Forelimb muscle (tissue), 1 donor: Measurements from ENCODE around the gene GDPD3. TPM values are rescaled to one million over a fixed set of nuclear protein-coding genes. Genes with fewer than 3 reads are reported as not detected.
A peak's percentile ranks its signal among the peaks of the same experiment; 100 is the strongest.

Experiments
- DNase-seq: peaks from one replicate; pipeline ENCODE4 v3.0.0-alpha.2; 2013; ENCODE audit warnings: low read depth
- polyA plus RNA-seq: library from polyadenylated mRNA; unstranded; fragments of 120-200 nt; gene quantifications from one replicate; pipeline ENCODE4 v1.2.1, GENCODE V29; 2013; ENCODE audit not compliant: insufficient read length

Gene GDPD3
- polyA plus RNA-seq, 1 donor: 5.4 TPM

DNA sequence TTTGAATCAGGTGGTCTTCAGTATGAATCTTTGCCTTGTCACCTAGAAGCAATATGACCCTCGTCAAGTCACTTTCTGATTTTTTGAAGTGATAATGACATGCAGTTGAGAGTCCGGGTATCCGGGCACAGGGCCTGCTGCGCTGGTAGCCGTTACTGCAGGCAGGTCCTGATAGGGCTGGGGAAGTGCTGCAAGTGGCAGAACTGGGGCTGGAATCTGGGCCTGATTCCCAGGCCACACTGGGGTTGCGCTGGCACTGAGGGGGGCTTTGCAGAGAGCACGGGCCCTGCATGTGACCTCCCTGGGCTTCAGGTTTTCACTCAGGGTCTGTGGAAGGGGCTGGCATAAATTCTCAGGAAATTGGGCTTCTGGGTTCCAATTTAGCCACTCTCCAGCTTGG lies 34.6 kb downstream of the GDPD3 start:
- DNase-seq: no peak

DNA sequence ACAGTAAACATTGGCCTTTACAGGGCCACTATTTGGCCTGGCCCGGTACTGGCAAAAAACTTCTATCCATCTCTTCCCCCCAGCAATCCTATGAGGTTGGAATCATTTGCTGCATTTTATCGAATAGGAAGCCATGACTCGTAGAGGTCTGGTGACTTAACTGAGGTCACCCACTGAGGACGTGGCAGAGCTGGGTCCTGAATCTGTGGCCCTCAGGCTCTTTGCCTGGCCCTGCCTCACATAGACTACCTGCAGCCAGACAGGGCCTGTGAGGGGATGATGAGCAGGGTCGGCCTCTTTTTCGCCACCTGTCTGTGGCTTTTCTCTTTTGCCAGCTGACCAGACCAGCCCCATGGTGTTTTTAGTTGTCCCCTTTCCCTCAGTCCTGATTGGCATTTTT lies 35.7 kb downstream of the GDPD3 start:
- no peak for DNase-seq

DNA sequence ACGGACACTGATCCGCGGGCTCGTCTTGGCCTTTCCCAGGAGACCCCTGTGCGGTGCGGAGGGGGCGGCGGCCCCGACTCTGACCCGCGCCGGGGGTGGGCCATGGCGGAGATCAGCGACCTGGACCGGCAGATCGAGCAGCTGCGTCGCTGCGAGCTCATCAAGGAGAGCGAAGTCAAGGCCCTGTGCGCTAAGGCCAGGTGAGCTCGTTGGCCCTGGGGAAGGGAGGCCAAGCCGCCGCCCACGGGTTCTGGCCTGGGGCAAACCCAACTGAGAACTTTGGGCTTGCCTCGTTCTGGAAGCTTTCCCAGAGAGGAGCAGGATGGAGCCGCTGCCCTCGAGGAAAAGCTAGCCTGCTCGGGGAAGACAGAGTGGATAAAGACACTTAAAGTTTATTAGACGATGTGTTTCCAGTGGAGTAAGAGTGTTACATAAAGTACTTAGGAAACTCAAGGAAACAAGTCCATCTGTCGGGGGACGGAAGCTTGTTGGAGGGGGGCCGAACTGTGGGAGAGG lies 37.0 kb downstream of the GDPD3 start:
- DNase-seq: no peak

DNA sequence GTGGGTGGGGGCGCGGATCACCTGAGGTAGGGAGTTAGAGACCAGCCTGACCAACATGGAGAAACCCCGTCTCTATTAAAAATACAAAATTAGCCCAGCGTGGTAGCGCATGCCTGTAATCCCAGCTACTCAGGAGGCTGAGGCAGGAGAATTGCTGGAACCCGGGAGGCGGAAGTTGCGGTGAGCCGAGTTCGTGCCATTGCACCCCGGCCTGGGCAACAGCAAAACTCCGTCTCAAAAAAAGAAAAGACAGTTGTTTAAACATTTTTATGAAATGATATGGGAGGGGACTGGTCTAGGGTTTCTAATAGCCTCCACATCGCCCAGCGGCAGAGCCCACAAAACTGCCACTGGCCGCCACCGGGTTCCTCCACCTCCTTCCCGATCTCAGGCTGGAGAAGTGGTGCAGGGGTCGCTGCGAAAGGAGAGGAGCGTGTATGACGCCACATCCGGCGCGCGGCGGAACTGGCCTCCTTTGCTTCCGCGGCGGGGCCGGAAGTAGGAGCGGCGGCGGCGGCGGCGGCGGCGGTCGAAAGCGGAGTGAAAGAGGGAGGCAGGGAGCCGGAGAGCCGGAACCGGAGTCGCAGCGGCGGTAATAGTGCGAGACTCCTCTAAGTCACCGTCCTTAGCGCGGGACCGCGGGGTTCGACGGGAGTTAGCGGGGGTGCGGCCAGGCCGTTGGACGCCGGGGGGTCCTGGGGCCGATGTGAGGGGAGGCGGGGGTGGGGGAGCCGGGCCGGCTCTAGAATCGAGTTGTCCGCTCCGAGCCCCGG lies 37.6 kb downstream of the GDPD3 start, which contains the start of gene PPP4C:
TSS of gene PPP4C (plus strand) at position 492 of the 773 bp plus-strand sequence. CDS start 384 bp downstream, outside the sequence.
- peak; percentile 66 for DNase-seq

DNA sequence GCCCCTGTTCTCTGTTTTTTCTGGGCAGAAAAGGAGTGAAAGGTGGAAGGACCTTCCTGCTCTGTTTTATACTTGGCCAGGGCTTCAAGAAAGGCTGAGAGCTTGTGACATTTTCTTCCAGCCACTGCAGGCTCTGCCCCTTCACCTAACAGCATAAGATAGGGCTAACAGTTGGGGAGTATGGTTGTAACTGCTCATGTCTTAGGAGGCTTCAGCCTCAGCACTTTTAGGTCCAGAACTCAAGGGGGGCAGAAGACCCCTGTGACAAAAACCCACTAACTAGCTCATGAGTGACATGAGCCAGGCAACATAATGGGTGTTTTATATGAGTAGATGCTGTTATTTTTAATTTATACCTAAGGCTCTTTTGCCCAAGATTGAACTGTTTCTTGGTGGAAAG lies 42.8 kb downstream of the GDPD3 start:
- no peak for DNase-seq

DNA sequence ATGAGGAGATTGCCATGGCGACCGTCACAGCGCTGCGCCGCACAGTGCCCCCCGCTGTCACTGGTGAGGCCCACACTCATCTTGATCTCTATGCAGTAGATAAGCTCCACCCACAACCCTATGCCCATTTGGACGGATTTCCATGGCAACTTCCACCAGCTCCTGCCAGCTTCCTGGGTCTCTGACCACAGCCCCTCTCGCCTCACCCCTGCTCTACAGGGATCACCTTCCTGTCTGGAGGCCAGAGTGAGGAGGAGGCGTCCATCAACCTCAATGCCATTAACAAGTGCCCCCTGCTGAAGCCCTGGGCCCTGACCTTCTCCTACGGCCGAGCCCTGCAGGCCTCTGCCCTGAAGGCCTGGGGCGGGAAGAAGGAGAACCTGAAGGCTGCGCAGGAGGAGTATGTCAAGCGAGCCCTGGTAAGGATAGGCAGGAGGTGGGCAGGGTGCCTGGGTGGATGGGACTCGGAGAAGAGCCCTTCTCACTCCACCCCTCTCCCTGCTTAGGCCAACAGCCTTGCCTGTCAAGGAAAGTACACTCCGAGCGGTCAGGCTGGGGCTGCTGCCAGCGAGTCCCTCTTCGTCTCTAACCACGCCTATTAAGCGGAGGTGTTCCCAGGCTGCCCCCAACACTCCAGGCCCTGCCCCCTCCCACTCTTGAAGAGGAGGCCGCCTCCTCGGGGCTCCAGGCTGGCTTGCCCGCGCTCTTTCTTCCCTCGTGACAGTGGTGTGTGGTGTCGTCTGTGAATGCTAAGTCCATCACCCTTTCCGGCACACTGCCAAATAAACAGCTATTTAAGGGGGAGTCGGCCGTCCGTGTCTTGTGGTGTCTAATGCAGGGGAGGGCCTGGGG lies 43.5 kb downstream of the GDPD3 start:
- DNase-seq: no peak

DNA sequence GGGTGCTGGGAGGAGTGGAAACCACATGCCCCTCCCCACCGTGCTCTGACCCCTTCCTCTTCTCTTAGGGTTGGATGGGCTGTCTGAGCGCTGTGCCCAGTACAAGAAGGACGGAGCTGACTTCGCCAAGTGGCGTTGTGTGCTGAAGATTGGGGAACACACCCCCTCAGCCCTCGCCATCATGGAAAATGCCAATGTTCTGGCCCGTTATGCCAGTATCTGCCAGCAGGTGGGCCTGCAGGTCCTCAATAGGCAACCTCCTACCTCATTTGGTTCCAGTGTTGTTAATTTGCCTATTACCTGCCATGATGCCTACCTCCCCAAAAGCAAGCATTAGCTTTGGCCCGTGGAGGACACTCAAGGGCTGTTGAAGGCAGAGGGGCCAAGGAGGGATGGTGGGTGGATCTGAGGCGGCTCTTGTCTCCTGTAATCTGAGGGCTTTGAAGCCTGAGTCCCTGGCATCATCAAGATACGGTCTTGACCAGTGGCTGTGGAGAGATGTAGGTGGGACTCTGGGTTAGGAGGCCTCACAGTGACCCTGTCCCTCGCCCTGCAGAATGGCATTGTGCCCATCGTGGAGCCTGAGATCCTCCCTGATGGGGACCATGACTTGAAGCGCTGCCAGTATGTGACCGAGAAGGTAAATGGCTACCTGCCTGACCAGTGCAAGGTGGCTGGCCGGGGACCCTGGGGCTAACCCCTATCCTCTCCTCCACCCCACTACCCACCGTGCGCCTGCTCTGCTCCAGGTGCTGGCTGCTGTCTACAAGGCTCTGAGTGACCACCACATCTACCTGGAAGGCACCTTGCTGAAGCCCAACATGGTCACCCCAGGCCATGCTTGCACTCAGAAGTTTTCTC lies 44.4 kb downstream of the GDPD3 start:
- DNase-seq: no peak

DNA sequence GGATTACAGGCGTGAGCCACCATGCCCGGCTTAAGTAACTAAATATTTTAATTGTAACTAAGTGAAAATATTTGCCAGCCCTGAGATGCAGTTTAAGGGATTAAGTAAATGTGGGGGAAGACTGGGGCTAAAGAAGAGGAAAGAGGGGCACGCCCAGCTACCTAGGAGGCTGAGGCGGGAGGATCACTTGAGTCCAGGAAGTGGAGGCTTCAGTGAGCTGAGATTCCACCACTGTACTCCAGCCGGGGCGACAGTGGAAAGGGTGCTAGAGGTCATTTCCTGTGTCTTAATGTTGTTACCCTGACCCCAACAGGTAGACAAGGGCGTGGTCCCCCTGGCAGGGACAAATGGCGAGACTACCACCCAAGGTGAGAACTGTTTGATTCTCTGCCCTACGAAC lies 45.0 kb downstream of the GDPD3 start:
- no peak for DNase-seq

DNA sequence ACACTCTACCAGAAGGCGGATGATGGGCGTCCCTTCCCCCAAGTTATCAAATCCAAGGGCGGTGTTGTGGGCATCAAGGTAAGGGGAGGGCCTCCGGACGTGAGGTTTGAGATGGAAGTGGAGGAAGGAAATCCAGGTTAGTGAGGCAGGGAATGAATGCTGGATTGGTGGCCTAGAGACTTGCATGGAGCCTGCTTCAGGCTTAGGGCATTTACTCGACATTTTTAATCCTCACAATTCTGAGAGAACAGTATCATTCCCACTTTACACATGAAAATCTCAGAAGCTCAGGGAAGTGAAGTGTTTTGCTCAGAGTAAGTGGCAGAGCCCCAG lies 45.8 kb downstream of the GDPD3 start:
- DNase-seq: no peak

DNA sequence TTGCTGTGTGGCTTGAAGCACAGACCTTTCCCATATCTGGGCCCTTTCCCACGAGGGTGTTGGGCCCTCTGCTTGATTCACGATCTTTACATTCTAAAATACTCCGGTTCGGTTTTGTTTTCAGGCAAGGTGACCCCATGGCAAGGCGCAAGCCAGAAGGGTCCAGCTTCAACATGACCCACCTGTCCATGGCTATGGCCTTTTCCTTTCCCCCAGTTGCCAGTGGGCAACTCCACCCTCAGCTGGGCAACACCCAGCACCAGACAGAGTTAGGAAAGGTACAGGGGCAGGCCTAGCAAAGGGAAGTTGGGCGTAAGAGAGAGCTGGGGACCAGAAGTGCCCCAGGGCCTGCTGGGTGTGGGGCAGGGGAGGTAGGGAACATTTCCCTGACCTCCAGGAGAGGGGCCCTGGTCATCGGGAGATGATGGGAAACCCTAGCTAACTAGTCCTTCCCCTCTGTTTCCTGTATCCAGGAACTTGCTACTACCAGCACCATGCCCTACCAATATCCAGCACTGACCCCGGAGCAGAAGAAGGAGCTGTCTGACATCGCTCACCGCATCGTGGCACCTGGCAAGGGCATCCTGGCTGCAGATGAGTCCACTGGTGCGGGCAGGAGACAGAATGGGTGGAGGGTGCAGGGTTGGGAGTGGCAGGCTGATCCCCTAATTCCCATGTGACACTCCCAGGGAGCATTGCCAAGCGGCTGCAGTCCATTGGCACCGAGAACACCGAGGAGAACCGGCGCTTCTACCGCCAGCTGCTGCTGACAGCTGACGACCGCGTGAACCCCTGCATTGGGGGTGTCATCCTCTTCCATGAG lies 46.4 kb downstream of the GDPD3 start:
- no peak for DNase-seq

DNA sequence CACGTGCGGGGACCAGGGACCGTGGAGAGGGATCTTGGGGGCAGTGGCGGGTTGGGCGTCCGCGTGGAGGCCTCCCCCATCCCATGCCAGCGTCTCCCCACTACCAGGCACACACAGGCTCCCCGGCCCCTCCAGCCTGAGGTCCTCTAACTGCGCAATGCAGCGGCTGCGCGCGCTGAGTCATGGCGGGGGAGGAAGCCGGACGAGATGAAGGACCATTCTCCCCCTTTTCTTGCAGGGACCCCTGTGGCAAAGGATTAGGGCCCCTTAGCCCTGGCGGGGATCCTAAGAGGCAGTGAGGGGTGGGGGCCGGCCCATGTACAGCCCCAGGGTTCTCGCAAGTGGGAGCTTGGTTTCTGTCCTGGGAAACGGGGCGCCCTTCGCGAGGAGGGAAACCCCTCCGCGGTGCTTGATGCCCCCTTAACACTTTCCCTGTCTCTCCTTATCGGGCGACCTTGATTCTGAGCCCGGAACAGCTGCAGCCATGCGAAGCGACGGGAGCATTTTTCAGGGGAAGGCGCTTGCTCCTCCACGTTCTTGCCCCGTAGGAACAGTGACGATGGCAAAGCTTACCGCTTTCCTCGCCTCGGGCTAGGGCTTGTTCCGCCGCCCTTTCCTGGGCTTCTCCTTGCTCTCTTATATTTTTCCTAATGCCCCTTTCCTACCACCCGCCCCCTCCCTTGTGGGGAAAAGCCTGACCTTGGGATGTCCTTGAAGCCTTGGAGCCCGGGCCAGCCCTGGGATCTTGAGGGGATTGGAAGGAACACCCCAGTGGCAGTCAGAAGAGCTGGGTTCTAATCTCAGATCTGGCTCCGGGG lies 47.2 kb downstream of the GDPD3 start:
- no peak for DNase-seq

DNA sequence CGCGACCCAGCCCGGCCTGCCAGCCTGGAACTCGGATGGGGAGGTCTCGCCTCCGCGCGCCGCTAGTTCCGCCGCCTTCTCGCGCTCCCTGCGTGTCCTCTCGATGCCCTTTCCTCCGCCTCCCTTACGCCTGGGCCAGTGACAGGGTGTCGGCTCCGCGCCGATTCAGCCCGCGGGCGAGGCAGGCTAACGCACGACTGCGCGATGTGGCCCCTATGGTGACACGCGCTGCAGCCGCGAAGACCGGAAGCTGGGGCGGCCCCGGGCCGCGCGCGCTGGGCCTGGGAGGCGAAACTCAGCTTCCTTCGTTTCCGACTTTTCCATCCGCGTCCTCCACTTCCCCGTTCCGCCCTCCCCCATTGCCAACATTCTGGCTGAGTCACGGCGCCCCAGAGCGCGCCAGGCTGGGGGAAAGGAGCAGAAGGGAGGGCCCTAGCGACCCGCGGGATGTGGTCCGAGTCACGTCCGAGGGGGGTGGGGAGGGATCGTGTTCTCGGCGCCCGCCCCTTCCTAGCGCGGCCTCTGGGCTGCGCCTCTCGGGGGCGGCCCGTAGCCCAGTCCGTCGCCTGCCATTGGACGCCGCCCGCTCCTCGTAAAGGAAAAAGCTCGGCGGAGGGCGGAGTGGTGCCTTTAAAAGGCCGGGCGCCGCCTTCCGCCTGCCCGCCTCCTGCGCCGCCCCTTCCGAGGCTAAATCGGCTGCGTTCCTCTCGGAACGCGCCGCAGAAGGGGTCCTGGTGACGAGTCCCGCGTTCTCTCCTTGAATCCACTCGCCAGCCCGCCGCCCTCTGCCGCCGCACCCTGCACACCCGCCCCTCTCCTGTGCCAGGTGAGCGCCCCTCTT lies 48.0 kb downstream of the GDPD3 start, which contains the start of gene ALDOA:
TSS of gene ALDOA (plus strand) at position 659 of the 841 bp plus-strand sequence. CDS start 1,138 bp downstream, outside the sequence.
- DNase-seq: peak; percentile 92

DNA sequence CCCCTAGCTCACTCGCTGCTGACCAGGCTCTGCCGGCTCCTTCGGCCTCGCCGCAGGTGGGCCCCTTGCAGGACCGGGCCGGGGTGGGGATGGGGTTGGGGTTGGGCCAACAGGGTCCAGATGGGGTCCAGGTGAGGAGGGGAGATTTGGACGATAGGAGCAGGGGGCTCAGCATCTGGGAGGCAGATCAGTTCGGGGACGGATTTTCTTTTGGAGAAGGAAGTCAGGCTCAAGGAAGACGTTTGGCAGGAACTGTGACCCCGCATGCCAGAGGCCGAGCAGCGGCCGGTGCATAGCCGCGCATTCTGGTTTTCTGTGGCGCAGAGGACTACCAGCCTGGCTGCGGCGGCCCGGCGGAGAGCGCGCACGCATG lies 48.6 kb downstream of the GDPD3 start:
- DNase-seq: no peak

DNA sequence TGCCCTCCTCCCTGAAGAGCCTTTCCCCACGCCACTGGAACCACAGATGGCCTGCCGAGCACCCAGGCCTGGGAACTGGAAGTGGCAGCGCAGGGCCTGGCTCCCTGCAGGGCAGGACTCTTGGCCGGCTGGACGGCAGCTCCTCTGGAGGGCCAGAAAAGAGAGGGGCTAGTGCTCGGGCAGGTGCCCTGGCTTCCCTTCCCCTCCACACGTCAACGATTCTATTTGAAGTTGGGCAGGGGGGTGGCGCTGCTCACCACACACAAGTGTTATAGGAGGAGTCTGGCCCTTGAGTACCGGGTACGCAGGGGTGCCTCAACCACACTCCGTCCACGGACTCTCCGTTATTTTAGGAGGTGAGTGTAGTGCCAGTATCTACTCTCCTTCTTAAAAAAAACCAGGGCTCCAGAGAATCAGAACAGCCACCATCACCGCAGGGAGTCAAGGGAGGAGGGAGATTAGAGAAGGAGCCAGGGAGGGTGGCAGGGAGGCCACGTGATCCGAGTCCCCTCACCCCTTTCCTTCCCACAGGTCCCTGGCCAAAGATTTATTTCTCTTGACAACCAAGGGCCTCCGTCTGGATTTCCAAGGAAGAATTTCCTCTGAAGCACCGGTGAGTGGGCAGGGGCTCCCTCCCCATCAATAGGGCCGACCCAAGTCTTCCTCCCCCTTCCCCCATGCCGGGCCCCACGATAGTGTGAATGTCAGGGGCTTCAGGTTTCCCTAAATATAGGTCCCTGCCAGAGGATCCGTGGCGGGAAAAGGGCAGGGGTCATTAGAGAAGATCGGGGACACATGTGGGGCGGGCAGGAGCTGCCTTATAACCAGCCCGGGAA lies 49.2 kb downstream of the GDPD3 start:
- DNase-seq: no peak

DNA sequence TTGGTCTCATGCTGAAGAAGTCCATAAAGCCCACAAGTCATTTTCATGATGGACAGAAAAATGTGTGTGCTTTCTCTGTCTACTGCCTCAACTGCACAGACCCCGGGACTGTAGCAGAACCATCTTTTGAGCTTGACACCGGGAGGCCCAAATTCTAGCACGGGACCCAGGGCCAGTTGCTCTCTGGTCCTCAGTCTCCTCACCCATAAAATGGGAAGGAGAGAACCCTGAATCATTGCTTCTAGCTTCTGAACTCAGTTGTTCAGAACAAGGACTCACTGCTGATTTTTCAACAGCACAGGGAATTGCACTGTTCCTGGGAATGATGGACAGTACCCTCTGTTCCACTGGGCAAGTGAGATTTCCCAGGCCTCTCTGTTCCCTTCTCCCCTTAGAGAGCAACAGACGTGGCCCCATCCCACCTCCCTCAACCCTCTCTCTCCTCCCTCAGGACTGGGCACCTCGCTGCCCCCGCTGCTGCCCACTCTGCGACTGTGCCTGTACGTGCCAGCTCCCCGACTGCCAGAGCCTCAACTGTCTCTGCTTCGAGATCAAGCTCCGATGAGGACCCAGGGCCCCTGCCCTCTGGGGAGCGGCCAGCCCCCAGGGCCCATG lies 50.0 kb downstream of the GDPD3 start:
- DNase-seq: no peak

DNA sequence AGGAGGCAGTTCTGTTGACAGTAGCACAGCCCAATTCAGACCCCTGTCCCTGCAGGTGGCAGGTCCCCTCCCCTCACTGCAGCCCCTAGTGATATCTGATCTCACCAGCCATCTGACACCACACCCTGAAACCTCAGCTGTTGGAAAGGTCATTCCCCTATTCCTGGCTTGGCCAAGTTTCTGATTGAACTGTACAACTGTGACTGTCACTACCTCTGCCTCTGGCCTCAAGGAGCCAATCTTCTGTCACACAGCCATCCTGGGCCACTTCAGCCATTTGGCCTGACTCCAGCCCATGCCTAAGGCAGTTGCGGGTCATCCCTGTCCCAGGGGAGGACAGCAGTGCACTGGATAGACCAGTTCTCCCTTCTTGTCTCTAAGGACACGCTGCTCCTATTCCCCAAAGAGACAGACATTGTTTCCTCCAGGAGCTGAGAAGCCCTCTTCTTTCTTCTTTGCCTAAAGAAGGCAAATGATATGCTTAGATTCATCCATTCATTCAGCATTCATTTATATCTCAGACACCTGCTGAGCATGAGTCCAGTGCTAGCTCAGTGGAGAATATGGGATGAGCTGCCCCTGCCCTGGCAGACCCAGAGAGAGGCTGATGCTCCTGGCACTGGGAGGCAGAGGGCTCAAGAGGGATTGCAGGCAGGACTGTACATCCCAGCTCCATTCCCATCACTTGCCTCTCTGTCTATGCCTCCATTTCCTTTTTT lies 52.3 kb downstream of the GDPD3 start:
- no peak for DNase-seq

DNA sequence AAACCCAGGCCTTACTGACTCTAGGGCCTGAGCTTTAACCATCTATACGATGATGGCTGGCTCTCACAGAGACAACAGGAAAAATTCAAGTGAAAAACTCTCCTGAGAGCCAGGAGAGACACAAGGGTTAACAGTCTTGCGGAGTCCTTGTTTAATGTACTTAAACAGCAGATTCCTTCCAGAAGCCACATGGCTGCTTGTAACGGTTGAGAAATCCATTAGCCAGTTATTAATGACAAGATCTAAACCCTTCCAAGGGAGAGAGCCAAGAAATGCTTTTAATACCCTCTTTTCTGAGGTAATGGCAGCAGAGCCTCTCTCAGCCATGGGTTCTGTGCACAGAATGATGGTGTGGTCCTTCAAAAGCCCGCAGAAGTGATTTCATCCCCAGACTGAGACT lies 53.0 kb downstream of the GDPD3 start:
- DNase-seq: no peak
